BE2C (cell line): ENCODE measurements around the gene PRPF19.

Experiments used
- DNase-seq: peaks from one replicate; pipeline ENCODE4 v3.0.0-alpha.2; 2020
- H3K27me3 ChIP-seq: fragments of 250-450 bp; sonication (Bioruptor Pico); 2 replicates; pipeline ENCODE4 v1.5.1; 2020; ENCODE audit warnings: mild to moderate bottlenecking
- H3K36me3 ChIP-seq: fragments of 250-450 bp; sonication (Bioruptor Pico); 2 replicates; pipeline ENCODE4 v1.5.1; 2020; ENCODE audit warnings: mild to moderate bottlenecking
- H3K4me1 ChIP-seq: fragments of 250-450 bp; sonication (Bioruptor Pico); 2 replicates; pipeline ENCODE4 v1.5.1; 2020
- H3K4me3 ChIP-seq: 2 replicates; pipeline ENCODE4 v1.5.1; 2011; ENCODE audit warnings: low read depth, low read length
- H3K9me3 ChIP-seq: fragments of 250-450 bp; sonication (Bioruptor Pico); 2 replicates; pipeline ENCODE4 v1.5.1; 2020
- CTCF ChIP-seq: IDR thresholded peaks from 2 replicates; pipeline ENCODE4 v1.5.1; 2012; ENCODE audit warnings: mild to moderate bottlenecking, low read depth, low read length

Gene PRPF19

DNA sequence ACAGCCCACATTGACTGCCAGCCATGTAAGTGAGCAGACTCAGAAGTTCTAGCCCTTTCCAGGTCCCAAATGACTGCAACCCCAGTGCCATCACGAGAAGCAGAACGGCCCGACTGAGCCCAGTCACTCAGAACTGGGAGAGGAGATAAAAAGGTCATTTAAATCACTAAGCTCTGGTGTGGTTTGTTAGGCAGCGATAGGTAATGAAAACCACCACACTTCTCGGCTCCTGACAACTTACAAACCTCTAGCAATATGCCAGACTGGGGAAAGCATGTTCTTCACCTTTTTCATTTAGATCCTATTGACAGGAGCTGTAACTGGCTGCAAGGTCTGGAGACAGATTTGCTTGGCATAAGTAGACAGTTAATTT lies 38.9 kb upstream of the PRPF19 start:
- Histone ChIP-seq H3K4me3 (no peak overlapping the region), H3K36me3 (no peaks in the 10 kb centered on the region), H3K9me3 (no peaks in the 10 kb centered on the region), H3K27me3 (no peaks in the 10 kb centered on the region), H3K4me1 (no peaks in the 10 kb centered on the region)
- no peak for TF ChIP-seq CTCF
- no peak for DNase-seq

DNA sequence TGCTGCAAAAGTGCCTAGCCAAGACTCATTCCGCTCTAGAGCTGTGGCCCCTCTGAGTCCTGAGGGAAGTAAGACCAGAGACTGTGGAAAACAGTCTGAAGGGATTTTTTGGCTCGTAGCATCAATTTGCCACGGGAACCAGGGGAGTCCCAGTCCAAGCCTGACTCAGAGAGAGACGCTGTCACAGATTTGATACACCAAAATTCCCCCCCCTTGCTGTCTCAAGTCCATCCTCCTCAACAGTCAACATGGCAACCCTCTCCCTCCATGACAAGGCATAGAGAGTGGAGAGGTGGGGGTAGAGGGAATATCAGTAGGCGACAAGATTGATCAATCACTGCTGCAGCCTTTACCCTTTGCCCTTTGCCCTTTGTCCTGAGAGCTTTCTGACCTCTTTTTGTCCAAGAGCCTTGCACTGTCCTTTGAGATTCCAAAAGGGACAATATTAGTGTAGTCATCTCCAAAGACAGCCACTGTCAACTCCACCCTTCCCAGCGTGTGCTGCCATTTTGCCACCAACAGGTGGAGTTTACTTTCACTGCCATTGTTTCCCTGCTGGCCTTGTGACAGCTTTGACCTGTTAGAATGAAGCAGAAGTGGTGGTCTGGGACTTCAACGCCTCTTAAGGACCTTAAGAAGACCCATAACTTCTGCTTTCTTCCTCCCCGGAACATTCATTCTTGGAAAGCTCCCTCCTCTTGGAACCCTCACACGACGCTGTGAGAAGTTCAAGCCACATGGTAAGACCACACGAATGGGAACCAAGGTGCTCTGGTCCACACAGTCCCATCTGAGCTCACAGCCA lies 38.3 kb upstream of the PRPF19 start:
- Histone ChIP-seq H3K4me1 (no peaks in the 10 kb centered on the region), H3K27me3 (no peaks in the 10 kb centered on the region), H3K36me3 (no peaks in the 10 kb centered on the region), H3K9me3 (no peaks in the 10 kb centered on the region), H3K4me3 (no peak overlapping the region)
- no peak for DNase-seq
- peak; percentile 32 for TF ChIP-seq CTCF

GRCh38 chr11:60942970-60943565 lies 36.7 kb upstream of the PRPF19 start:
- H3K9me3 ChIP-seq, result no peaks in the 10 kb centered on the region
- H3K4me1 ChIP-seq, result no peaks in the 10 kb centered on the region
- H3K27me3 ChIP-seq, result no peaks in the 10 kb centered on the region
- no peak for TF ChIP-seq CTCF
- no peak for DNase-seq
- H3K36me3 ChIP-seq, result no peaks in the 10 kb centered on the region
- H3K4me3 ChIP-seq, result no peak overlapping the region

DNA sequence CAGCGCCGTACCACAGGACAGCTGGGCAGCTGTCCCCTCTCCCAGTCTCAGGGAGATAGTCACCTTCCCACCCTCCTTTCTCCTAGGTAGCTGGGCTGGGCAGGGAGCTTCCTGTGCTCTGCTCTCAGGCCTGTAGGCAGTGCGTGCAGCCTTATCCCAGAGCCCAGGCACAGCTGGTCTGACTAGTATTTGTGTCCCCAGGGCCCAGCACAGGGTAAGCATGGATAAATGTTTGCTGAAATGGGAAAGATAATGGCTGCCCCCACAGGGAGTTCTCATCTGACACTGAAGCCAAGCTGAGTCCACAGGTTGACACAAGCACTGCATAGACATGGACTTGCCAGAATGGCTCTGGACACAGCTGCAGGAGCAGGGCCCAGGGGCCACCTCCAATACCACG lies 35.8 kb upstream of the PRPF19 start:
- H3K4me1 ChIP-seq, result no peaks in the 10 kb centered on the region
- H3K9me3 ChIP-seq, result no peaks in the 10 kb centered on the region
- no peak for TF ChIP-seq CTCF
- H3K4me3 ChIP-seq, result no peak overlapping the region
- H3K36me3 ChIP-seq, result no peaks in the 10 kb centered on the region
- no peaks in the 10 kb centered on the region for H3K27me3 ChIP-seq
- DNase-seq, result no peak

DNA sequence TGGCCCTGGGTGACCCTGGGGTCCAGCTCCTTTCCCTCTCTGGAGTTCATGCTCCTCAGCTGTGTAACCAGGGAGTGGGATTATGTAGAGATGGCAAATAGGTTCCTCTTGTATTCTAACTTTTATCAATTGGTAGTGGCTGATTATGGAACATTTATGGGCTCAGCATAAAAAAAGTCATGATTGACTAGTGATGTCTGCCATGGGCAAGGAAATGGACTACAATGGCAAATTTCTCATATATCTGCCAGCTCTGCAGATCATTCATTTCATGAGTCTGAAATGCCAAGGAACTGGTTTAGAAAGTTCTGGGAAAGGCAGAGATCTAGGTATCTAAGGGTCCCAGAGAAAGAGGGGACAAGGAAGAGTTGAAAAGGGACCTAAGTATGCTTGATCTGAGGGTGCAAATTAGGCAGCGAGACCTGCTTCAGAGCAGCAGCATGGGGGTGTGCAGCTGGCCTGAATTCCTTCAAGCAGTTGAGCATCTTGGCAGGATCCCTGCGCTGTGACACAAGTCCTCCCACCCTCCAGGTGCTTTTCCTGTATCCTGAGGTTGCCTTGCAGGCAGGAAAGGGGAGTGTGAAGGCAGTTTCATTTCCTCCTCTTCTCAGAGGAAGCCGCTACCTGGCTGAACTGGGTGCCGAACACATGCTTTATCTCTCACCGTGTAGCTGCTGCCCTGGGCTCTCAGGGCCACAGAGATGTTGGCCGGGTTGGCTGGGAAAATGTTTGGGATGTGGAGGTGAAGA lies 35.2 kb upstream of the PRPF19 start:
- Histone ChIP-seq H3K36me3 (no peaks in the 10 kb centered on the region; the same call in 1 of the 2 replicates), H3K4me1 (no peaks in the 10 kb centered on the region), H3K4me3 (no peak overlapping the region), H3K27me3 (no peaks in the 10 kb centered on the region), H3K9me3 (no peaks in the 10 kb centered on the region)
- DNase-seq, result no peak
- no peak for TF ChIP-seq CTCF
